K562 (cell line): ENCODE results near the gene TNN. TPM values are rescaled to one million over a fixed set of nuclear protein-coding genes. Genes with fewer than 3 reads are reported as not detected.

ENCODE experiments used
- ATAC-seq: fragments of 200-7000 bp; cut with Tn5 transposase; 3 replicates; pipeline ENCODE4 v1.9.1; 2020; ENCODE audit warnings: moderate library complexity
- BruUV-seq: library from RNA; stranded (reverse); fragments of 400-500 nt; replicated peaks from 2 replicates; lab custom pipeline; 2021; lab: Mats Ljungman, UMichigan
- CTCF ChIA-PET: fragments of 300-600 bp; formaldehyde crosslinking; extraction: SDS; loops from one replicate; lab custom pipeline; 2021; ENCODE audit warnings: low intra/inter-chr PET ratio; lab: Yijun Ruan, JAX
- POLR2A ChIA-PET: fragments of 300-600, 350-650 bp; sonication (Branson Sonifier 250); formaldehyde crosslinking; extraction: SDS; loops from one replicate; lab custom pipeline; 2021; ENCODE audit warnings: antibody characterized with exemption, inconsistent platforms; lab: Yijun Ruan, JAX
- DNase-seq, 4 experiments: peaks; one replicate each; pipeline versions ENCODE4 v3.0.0 to v3.0.0-alpha.2; 2011 to 2018; ENCODE audit warnings: low spot score in 3 of 4, mixed read lengths in 3 of 4; ENCODE audit errors: extremely low read depth in 1 of 4
- FAIRE-seq: peaks from 2 replicates; lab custom pipeline; 2011; peaks lifted over from hg19 to GRCh38; lab: Jason Lieb, UNC
- H2AFZ ChIP-seq: 2 replicates; pipeline ENCODE4 v1.6.0; 2011; ENCODE audit warnings: low read depth, low read length, control low read depth, inconsistent platforms
- H3K27ac ChIP-seq: fragments of 200-600 bp; 3 replicates; pipeline ENCODE4 v1.8.0; 2011; ENCODE audit warnings: low read depth, mild to moderate bottlenecking, control low read depth, inconsistent platforms, low read length, moderate library complexity, mixed read lengths; ENCODE audit errors: extremely low read depth
- H3K27me3 ChIP-seq, 2 experiments: fragments of 300-600 bp in 1 of 2; 2 replicates in 1 of 2; 3 replicates in 1 of 2; pipeline versions ENCODE4 v1.6.0 to v1.8.0; 2011; ENCODE audit warnings: inconsistent platforms in 2 of 2, low read length in 2 of 2, mild to moderate bottlenecking in 1 of 2, mixed read lengths in 1 of 2, moderate library complexity in 1 of 2; ENCODE audit not compliant: control insufficient read depth in 2 of 2, insufficient read depth in 2 of 2
- H3K36me3 ChIP-seq: fragments of 300-600 bp; 3 replicates; pipeline ENCODE4 v1.8.0; 2011; ENCODE audit warnings: mild to moderate bottlenecking, low read length, inconsistent platforms; ENCODE audit not compliant: control insufficient read depth, insufficient read depth
- H3K4me1 ChIP-seq, 2 experiments: fragments of 200-600 bp in 1 of 2; replicated peaks in 1 of 2; 2 replicates in 1 of 2; 3 replicates in 1 of 2; pipeline versions ENCODE4 v1.5.1 to v1.8.0; 2011; ENCODE audit warnings: inconsistent platforms in 2 of 2, low read length in 2 of 2, mild to moderate bottlenecking in 1 of 2, mixed read lengths in 1 of 2, moderate library complexity in 1 of 2; ENCODE audit not compliant: control insufficient read depth in 2 of 2, insufficient read depth in 2 of 2
- H3K4me2 ChIP-seq: 2 replicates; pipeline ENCODE4 v1.6.1; 2011; ENCODE audit warnings: low read length, control low read depth, inconsistent platforms, mixed read lengths; ENCODE audit not compliant: insufficient read depth
- H3K4me3 ChIP-seq: fragments of 200-600 bp; sonication (generic), shearing (Covaris generic); 2 replicates; pipeline ENCODE4 v1.5.1; 2016; ENCODE audit warnings: control low read depth, inconsistent platforms
- H3K79me2 ChIP-seq: fragments of 200-600 bp; 3 replicates; pipeline ENCODE4 v1.8.0; 2011; ENCODE audit warnings: low read length, inconsistent platforms; ENCODE audit not compliant: control insufficient read depth, insufficient read depth
- H3K9ac ChIP-seq, 2 experiments: 2 replicates each; pipeline versions ENCODE4 v1.6.0 to v1.6.1; 2011; ENCODE audit warnings: low read depth in 2 of 2, low read length in 2 of 2, control low read depth in 1 of 2, inconsistent platforms in 1 of 2, mild to moderate bottlenecking in 1 of 2, mixed read lengths in 1 of 2; ENCODE audit not compliant: insufficient read depth in 1 of 2
- H3K9me1 ChIP-seq: one replicate; pipeline ENCODE4 v1.6.0; 2011; ENCODE audit warnings: inconsistent platforms, mild to moderate bottlenecking, low read length, moderate library complexity; ENCODE audit not compliant: control insufficient read depth, insufficient read depth
- H3K9me3 ChIP-seq: replicated peaks from 2 replicates; pipeline ENCODE4 v1.5.1; 2011; ENCODE audit warnings: low read depth, low read length, inconsistent platforms; ENCODE audit not compliant: control insufficient read depth, insufficient read depth
- H4K20me1 ChIP-seq: replicated peaks from 2 replicates; pipeline ENCODE4 v1.6.1; 2011; ENCODE audit warnings: low read length, inconsistent platforms, mixed read lengths; ENCODE audit not compliant: control insufficient read depth, insufficient read depth
- BCOR ChIP-seq: fragments of 450-650 bp; IDR thresholded peaks from 2 replicates; pipeline ENCODE4 v1.6.1; 2016
- HDAC1 ChIP-seq, 2 experiments: fragments of 450-650 bp; IDR thresholded peaks; 2 replicates each; pipeline ENCODE4 v1.6.1; 2016 to 2017; ENCODE audit warnings: inconsistent platforms in 1 of 2, mild to moderate bottlenecking in 1 of 2, moderate library complexity in 1 of 2
- KDM1A ChIP-seq, 2 experiments: fragments of 450-650 bp; IDR thresholded peaks; 2 replicates each; pipeline ENCODE4 v1.6.1; 2016; ENCODE audit warnings: mild to moderate bottlenecking in 2 of 2
- RBM25 ChIP-seq: fragments of 200-400 bp; formaldehyde crosslinking; IDR thresholded peaks from 2 replicates; pipeline ENCODE4 v1.6.1; 2018; ENCODE audit warnings: low read length, low read depth, moderate library complexity; ENCODE audit not compliant: severe bottlenecking
- TRIM25 ChIP-seq: fragments of 450-650 bp; IDR thresholded peaks from 2 replicates; pipeline ENCODE4 v1.7.0; 2016; ENCODE audit warnings: borderline replicate concordance
- ZNF140 ChIP-seq: fragments of 250-450 bp; sonication (Bioruptor Pico); IDR thresholded peaks from 2 replicates; pipeline ENCODE4 v1.8.0; 2021; ENCODE audit warnings: moderate library complexity, mild to moderate bottlenecking, inconsistent platforms
- ZNF146 ChIP-seq: IDR thresholded peaks from one replicate; pipeline ENCODE4 v1.6.1; 2018; ENCODE audit warnings: missing compliant biosample characterization; ENCODE audit not compliant: unreplicated experiment
- ZNF766 ChIP-seq: fragments of 200-800 bp; sonication (Bioruptor generic); conservative IDR thresholded peaks from 2 replicates; pipeline ENCODE4 v1.6.1; 2016; ENCODE audit warnings: missing genetic modification characterization, missing compliant biosample characterization
- WGBS: fragments of 100-300 bp; shearing (Covaris generic); methylation state at CpG from one replicate; pipeline ENCODE4 v1.1.6; 2016; ENCODE audit warnings: low coverage, mixed read lengths; ENCODE audit not compliant: insufficient coverage; ENCODE audit errors: missing lambda C conversion rate; 5-methylcytosine and 5-hydroxymethylcytosine counted together
- in situ Hi-C: fragments of 300-500 bp; cut with MboI; formaldehyde crosslinking; loops from 4 replicates; pipeline ENCODE4 v1.15.0; 2018; ENCODE audit warnings: inconsistent platforms, mixed read lengths
- intact Hi-C: fragments of 100-400 bp; cut with micrococcal nuclease; formaldehyde crosslinking; loops from 2 replicates; pipeline ENCODE4 v1.14.2; 2022
- polyA plus RNA-seq, 8 experiments: library from polyadenylated mRNA; depleted of rRNA in 4 of 8; stranded (reverse) in 5 of 8; unstranded in 3 of 8; fragments of >200 nt; fragmentation: Nextera tagmentation in 2 of 8; fragmentation: Illumina TruSeq in 1 of 8; extraction: Ambion mirVana in 2 of 8; extraction: Trizol in 1 of 8; gene quantifications; 2 replicates each; pipeline versions ENCODE4 v1.2.1 to v1.2.3, GENCODE V29; 2011 to 2014; ENCODE audit warnings: inconsistent platforms in 1 of 8, missing spikeins in 1 of 8
- total RNA-seq, 7 experiments: library from RNA; depleted of rRNA in 6 of 7; stranded (reverse); fragments of >200 nt in 6 of 7; fragmentation: Illumina TruSeq in 2 of 7; extraction: Trizol in 2 of 7; gene quantifications; 2 replicates each; pipeline versions ENCODE4 v1.2.1 to v1.2.3, GENCODE V29; 2011 to 2021; ENCODE audit warnings: low replicate concordance in 1 of 7

The TNN gene
- total and polyA plus RNA-seq, 9 of the 15 experiments (the other 6 are each of a cell fraction or from before 2014, with no cell fraction given), result 0.01 to 0.09 (median 0.07) TPM; not detected in 4

GRCh38 chr1:175024773-175025172 lies 42.9 kb upstream of the TNN start:
- WGBS, result 76% methylated on average over 2 of the region's 2 CpGs
- ChIA-PET POLR2A (interaction anchor here (0.6 to 3.5 kb wide), 4 partner anchors 8 to 25 kb away, joined by 3 to 65 read pairs (median 24); partner anchors contain the start of gene CACYBP), CTCF (no interaction called here)
- peak overlapping the region; percentile 3; the same call in 1 of the 2 replicates for H2AFZ ChIP-seq
- no peak overlapping the region for H3K27ac ChIP-seq
- no peaks in the 10 kb centered on the region for H3K27me3 ChIP-seq
- DNase-seq (no peak), ATAC-seq (no peak), FAIRE-seq (no peak)
- peaks cover 4 to 12% of the 10 kb centered on the region in 2 experiments; a peak in 3 of 5 replicates for H3K4me1 ChIP-seq
- H3K9ac ChIP-seq, result no peak overlapping the region
- intact Hi-C loops (no loop called here), in situ Hi-C loops (no loop called here)
- H3K4me2 ChIP-seq, result no peak overlapping the region
- H3K9me3 ChIP-seq, result no peaks in the 10 kb centered on the region
- no peaks in the 10 kb centered on the region for H4K20me1 ChIP-seq
- peaks cover 17% of the 10 kb centered on the region for H3K36me3 ChIP-seq
- no peak overlapping the region for H3K4me3 ChIP-seq
- TF ChIP-seq ZNF146 (CRISPR knock-in tag), result peak; percentile 88
- TF ChIP-seq KDM1A (IDR thresholded peaks at IDR 0.05), result peak in 1 of 2 experiments; percentile 52; a peak in 2 of 4 replicates
- TF ChIP-seq ZNF140 (CRISPR knock-in tag), result no peak
- TF ChIP-seq BCOR, result peak; percentile 74
- no peak for TF ChIP-seq TRIM25
- no peak for TF ChIP-seq HDAC1 (IDR thresholded peaks at IDR 0.05)
- TF ChIP-seq RBM25, result peak; percentile 36
- no peak for TF ChIP-seq ZNF766
- no TSS peak for BruUV-seq
- peaks cover 34% of the 10 kb centered on the region for H3K79me2 ChIP-seq
- no peaks in the 10 kb centered on the region for H3K9me1 ChIP-seq
